BJ (cell line): ENCODE results near the gene P3H1. TPM values are rescaled to one million over a fixed set of nuclear protein-coding genes. Genes with fewer than 3 reads are reported as not detected.

Experiments
- CTCF ChIA-PET: fragments of 350-600 bp; formaldehyde crosslinking; extraction: SDS; loops from one replicate; lab custom pipeline; 2021; ENCODE audit warnings: antibody characterized with exemption, inconsistent platforms; lab: Yijun Ruan, JAX
- POLR2A ChIA-PET: fragments of 300-600 bp; sonication (Branson Sonifier 250); formaldehyde crosslinking; extraction: SDS; loops from one replicate; lab custom pipeline; 2021; ENCODE audit warnings: antibody characterized with exemption; lab: Charles Lee
- DNase-seq: peaks from one replicate; pipeline ENCODE4 v3.0.0-alpha.2; 2011; ENCODE audit warnings: low read depth
- H3K27me3 ChIP-seq: 2 replicates; pipeline ENCODE4 v1.6.0; 2011; ENCODE audit warnings: low read length; ENCODE audit not compliant: control insufficient read depth, insufficient read depth
- H3K36me3 ChIP-seq: 2 replicates; pipeline ENCODE4 v1.5.1; 2011; ENCODE audit warnings: low read length; ENCODE audit not compliant: control insufficient read depth, insufficient read depth
- H3K4me3 ChIP-seq: 2 replicates; pipeline ENCODE4 v1.5.1; 2011; ENCODE audit warnings: low read depth, mild to moderate bottlenecking, control low read depth, low read length
- polyA plus RNA-seq: library from polyadenylated mRNA; depleted of rRNA; stranded (reverse); fragments of >200 nt; gene quantifications from 2 replicates; pipeline ENCODE4 v1.2.3, GENCODE V29; 2011
- TF ChIP-seq, protein P1 (sequence below): IDR thresholded peaks from 2 replicates; pipeline ENCODE4 v1.5.1; 2011; ENCODE audit warnings: low read depth, mild to moderate bottlenecking, control low read depth, inconsistent platforms, low read length, moderate library complexity; ENCODE audit not compliant: insufficient read depth

Gene P3H1
- polyA plus RNA-seq, 1 experiment: 228 TPM

DNA sequence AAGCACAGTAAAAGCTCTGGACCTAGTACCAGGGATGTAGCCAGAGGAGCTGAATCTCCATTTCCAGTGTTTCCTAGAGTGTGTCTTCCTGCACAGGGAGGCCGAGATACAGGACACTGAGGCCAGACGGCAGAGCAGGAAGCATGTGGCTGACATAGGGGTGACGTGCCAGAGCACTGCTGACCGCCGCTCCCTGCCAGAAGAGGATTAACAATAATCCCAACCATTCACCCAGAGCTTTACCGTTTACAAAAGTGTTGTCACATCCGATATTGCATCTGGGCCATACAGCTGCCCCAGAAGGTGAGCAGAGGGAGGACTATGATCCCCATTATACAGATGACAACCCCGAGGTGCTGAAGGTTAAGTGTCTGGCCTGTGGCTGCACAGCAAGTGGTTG is 21.0 kb downstream of the P3H1 start:
- no peaks in the 10 kb centered on the region for H3K27me3 ChIP-seq
- ChIA-PET CTCF (interaction anchor here (1.1 to 3.2 kb wide), 4 partner anchors 10 to 168 kb away, joined by 3 to 28 read pairs (median 10); no protein-coding TSS in a partner anchor), POLR2A (no interaction called here)
- no peak overlapping the region for H3K4me3 ChIP-seq
- TF ChIP-seq, protein P1, sequence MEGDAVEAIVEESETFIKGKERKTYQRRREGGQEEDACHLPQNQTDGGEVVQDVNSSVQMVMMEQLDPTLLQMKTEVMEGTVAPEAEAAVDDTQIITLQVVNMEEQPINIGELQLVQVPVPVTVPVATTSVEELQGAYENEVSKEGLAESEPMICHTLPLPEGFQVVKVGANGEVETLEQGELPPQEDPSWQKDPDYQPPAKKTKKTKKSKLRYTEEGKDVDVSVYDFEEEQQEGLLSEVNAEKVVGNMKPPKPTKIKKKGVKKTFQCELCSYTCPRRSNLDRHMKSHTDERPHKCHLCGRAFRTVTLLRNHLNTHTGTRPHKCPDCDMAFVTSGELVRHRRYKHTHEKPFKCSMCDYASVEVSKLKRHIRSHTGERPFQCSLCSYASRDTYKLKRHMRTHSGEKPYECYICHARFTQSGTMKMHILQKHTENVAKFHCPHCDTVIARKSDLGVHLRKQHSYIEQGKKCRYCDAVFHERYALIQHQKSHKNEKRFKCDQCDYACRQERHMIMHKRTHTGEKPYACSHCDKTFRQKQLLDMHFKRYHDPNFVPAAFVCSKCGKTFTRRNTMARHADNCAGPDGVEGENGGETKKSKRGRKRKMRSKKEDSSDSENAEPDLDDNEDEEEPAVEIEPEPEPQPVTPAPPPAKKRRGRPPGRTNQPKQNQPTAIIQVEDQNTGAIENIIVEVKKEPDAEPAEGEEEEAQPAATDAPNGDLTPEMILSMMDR: no peak
- DNase-seq: no peak
- peaks cover 34% of the 10 kb centered on the region for H3K36me3 ChIP-seq

DNA sequence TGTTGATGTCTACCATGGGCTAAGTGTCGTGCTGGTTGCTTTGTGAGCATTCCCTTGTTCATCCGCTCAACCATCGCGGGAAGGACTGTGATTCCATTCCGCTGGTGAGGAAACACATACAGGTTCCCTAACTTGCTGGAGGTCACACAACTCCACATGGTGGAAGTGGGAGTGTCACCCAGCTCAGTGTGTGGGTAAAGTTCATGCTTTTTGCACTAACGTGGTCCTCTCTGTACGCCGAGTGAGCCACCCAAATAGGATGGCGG is 22.7 kb downstream of the P3H1 start:
- ChIA-PET POLR2A (no interaction called here), CTCF (interaction anchor here (3.1 kb wide), 1 partner anchor 8 kb away, joined by 28 read pairs; no protein-coding TSS in a partner anchor)
- H3K27me3 ChIP-seq: no peaks in the 10 kb centered on the region
- no peak for DNase-seq
- peaks cover 25% of the 10 kb centered on the region for H3K36me3 ChIP-seq
- TF ChIP-seq, protein P1: no peak
- H3K4me3 ChIP-seq: no peak overlapping the region

DNA sequence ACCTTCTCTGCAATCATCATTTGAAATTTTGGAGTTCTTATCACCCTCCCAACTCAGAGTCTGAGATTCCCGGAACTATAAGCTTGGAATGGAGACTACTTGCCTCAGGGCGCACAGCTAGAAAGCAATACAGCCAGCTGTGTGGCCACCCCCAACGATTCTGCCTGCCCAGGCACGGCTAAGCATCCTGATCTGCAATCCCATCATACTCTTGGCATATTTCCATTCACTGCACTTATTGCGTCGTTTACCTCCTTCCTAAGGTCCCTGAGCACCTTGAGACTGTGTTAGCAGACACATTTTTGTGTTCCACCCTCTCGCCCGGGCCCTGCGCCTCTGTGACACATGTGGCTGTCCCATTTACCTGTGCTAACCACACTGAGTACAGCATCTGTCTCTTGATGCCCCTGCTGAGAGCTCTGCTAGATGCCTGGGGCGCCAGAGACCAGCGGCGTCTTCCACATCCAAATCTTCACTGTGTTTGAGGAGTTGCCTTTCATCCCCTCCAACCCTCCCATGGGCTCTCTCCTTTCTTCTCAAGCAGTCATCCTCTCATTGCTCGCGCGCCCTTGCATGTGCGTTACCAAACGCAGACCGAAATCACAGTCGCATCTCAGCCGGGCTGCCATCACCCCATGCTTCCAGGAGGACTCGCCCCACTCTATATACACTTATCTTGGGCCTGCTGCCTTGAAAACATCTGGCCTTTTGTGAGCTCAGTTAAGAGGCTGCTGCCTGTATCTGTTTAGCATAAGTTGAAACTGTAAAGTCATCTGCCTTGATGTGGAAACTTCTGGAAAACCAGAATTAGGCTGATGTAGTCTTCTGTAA is 23.3 kb downstream of the P3H1 start:
- Histone ChIP-seq H3K4me3 (no peak overlapping the region), H3K27me3 (no peaks in the 10 kb centered on the region), H3K36me3 (peaks cover 23% of the 10 kb centered on the region)
- ChIA-PET CTCF (interaction anchor here (1.0 kb wide), 1 partner anchor 60 kb away, joined by 3 read pairs; no protein-coding TSS in a partner anchor), POLR2A (no interaction called here)
- TF ChIP-seq, protein P1: no peak
- DNase-seq: no peak

DNA sequence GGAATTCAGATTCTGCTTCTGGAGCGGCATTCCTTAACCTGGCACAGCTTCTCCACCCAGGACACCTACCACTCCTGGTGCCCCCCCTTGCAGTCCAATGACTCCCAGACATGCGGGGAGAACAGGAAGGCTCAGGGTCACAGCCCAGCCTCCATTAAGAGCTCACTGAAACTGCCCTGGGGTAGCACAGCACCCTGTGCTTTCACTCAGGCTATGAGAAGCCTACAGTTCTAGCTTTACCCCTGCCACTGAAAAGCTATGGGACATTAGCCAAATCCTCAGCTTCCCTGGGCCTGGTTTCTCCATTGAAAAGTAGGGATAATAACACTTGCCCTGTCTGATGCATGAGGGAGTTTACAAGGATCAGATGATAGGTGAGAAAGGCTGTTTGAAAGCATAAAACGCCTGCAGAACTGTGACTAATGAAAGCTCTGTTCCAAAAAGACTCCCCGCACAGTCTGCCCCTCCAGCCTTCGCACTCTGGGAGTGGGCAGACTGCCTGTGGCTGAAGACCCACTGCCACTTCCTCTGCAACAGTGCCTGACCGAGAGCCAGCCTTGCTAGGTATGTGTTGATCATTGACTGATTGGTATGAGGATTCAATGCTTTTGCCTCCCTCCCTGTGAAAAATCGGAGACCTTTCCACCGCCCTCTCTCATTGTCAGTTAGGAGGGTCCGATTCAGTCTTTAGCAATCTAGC is 24.1 kb downstream of the P3H1 start:
- no peaks in the 10 kb centered on the region for H3K27me3 ChIP-seq
- CTCF ChIA-PET: interaction anchor here (0.7 to 1.0 kb wide), 2 partner anchors 60 to 68 kb away, joined by 3 to 4 read pairs; no protein-coding TSS in a partner anchor
- POLR2A ChIA-PET: no interaction called here
- TF ChIP-seq, protein P1: no peak
- no peak for DNase-seq
- H3K4me3 ChIP-seq: no peak overlapping the region
- peaks cover 18% of the 10 kb centered on the region for H3K36me3 ChIP-seq

DNA sequence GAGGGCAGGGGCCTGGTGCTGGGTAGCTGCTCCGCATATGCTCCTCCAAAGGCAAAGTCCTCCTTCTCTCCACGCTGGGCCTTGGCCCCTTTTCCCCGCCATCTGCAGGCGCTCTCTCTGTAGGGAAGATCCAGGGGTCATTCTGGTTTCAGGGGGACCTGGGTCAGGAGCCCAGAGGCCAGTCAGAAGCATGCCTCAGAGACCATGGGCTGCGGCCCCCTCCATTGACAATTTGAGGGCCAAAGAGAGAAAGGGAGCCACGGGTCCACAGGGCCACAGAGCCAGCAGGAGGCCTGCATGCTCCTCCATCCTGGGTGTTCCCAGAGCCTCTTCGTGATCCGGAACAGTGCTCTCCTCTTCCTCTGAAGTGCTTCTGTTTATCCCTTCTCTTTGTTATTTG is 24.7 kb downstream of the P3H1 start:
- TF ChIP-seq, protein P1: no peak
- Histone ChIP-seq H3K36me3 (peaks cover 14% of the 10 kb centered on the region), H3K4me3 (no peak overlapping the region), H3K27me3 (no peaks in the 10 kb centered on the region)
- ChIA-PET POLR2A (no interaction called here), CTCF (no interaction called here)
- no peak for DNase-seq
